ENCODE data around the gene ALPK1.
"Not testable (repeated sequence)": the region's sequence is repeated elsewhere in the genome, so short reads cannot be mapped to it uniquely, and the experiment has no call there.

Gene ALPK1

DNA sequence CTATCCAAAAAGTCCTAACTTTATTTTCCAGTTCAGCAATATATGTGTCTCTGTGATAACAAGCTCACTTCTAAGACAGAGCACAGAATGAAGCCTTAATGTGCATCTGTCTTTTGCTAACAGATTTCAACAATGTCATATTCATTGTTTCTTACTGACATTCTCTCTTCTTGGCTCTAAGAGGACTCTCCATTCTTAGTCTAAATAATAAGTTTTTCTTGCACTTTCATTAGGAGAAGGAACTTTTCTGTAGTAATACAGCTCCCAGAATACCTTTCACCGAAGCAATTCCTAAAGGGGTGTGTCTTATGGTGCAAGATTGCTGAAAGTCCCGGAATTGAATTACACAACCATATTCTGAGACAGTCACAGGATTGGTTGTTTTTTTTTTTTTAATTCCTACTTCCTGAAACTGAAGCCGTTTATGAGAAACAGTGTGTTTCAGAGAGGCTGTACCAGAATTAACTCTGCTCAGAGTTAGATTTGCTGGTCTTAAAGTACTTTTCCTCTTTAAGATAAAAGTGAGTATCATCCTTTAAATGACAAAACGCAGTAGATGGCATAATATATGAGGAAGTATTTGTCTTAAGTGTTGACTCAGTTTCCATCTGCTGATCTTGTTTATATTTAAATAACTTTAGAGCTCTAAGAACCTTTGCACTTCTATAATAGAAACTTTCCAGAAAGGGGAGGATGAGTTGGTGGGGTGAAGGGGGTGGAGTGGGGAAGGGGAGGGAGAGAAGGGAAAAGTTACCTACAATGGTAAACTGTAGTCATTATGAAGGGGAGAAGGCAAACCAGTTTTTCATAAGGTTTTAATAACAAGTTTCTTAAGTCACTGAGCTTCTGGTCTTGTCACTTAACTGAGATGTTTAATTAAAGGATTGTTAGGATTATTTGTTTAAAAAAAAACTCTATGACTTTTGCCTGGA lies at the start of gene ALPK1:
Gene ALPK1 (plus strand): TSS at position 421 of the 932 bp plus-strand sequence.
- DNase-seq (ENCODE audit: low read depth): peak; percentile 79

DNA sequence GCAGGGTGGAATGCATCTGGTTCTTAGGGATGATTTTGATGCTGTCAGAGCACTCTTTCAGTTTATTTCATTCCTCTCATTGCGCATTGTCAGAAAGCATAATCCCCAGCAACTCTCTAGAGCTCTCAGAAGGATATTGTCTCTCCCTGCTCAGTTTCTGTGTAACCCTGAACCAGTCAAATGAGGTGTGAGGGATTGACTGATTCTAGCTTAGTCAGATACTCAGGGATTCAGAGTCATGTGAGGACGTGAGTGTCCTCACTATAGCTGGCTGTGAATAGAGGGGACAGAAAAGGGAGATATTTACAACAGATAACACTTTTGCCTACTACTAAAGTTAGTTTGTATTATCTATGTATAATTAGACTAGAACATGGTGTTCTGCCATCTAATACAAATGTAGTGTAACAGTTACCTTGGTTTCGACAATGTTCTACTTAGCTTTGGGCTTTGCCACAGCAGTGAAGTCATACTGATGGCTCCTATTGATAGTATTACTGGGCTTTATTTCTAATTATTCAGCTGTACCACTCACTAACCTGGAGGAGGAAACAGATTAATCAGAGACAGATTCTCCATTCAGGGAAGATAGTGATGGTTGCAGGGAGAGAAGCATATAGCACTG lies 46.0 kb upstream of the ALPK1 start:
- DNase-seq (ENCODE audit: low read depth): no peak

DNA sequence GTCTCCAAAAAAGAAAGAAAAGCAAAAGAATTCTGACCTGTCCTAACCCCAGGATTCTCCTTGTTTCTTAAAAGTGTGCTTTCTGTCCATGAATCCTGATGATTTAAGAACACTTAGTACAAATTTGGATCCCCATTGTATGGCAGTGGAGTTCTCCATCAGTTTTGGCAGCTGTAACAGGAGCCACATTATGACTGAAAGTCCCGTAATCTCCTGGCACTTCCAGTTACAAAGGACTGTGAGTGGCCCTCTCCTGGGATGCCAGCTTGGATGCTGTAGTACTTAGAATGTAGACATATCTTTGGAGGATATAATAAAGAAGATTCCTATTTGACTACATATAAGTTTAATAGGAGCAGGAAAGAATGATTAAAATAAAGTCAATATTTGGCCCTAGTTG lies 44.9 kb upstream of the ALPK1 start:
- no peak for DNase-seq (ENCODE audit: low read depth)

DNA sequence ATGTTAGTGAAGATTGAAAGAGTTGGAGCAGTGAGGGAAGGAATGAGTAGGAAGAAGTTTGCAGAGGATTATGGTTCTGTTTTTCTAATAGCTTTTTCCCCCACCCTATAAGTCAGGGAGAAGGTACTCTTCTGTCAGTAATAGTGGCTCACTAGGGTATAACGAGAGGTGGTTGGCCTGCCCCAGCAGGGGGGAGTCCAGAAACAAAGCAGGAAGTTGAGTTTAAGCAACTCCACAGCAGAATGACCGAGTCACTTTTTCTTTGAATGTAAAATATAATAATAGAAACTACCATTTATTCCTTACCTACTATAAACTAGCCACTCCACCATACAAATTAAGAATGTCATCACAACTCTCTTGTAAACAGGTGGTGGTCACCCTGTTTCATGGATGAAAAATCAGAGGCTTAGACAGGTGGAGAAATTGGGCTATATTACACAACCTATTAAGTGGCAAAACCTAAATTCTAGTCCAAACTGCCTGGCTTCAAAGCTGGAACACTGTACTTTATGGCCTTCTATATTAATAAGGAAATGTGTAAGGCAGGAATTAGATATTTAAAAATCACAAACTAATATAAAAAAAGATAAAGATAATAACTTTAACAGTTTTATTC lies 43.7 kb upstream of the ALPK1 start:
- no peak for DNase-seq (ENCODE audit: low read depth)

DNA sequence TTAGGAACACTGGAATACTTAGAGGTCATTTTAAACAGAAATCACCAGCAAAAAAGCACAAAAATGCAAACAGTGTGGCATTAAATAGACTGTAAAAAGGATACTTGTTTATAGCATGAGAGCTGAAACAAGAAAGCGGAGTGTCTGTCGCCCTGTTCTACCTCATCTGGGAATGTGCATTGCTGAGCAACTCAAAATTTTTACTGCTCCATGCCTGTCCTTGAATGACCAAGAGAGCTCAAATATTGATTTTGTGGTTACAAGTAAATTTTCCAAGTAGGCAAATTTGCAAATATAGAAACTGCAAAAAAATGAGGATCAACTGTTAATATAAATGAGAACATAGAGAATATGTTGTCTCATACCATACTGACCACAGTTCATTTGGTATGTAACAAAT lies 40.1 kb upstream of the ALPK1 start:
- DNase-seq (ENCODE audit: low read depth): no peak

DNA sequence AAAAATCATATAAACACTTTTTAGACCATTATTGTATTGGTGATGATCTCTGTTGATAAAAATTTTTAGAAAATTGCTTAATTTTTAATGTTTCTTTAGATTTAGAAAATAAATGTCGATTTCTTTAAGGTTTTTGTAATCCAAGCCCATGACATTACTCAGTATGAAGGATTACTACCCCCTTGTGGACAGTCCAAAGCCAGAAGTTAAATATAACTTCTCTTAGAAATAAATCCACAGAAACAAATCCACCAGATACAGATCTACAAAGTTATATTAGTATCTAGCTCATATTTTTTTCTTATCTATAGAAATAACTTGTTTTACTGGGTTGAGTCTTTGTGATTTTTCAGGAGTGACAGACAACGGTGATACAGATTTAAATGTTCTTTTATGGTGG lies 30.3 kb upstream of the ALPK1 start:
- DNase-seq (ENCODE audit: low read depth): no peak

DNA sequence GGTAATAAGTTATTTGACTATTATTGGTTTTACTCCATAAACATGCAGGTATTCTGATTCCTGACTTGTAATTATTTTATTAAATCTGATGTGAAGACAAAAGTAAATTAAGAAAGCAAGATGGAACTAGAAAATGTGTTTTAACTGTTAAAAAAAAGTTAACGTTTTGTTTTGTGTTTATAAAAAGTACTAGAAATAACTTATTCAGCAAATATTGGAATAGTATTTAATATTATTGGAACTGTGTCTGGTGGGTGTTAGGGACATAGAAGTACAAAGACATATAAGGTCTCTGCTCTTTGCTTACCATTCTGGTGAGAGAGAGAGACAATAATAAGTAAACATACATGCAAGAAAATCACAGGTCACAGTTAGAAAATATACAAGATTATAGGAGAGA lies 27.1 kb upstream of the ALPK1 start:
- DNase-seq (ENCODE audit: low read depth): no peak

DNA sequence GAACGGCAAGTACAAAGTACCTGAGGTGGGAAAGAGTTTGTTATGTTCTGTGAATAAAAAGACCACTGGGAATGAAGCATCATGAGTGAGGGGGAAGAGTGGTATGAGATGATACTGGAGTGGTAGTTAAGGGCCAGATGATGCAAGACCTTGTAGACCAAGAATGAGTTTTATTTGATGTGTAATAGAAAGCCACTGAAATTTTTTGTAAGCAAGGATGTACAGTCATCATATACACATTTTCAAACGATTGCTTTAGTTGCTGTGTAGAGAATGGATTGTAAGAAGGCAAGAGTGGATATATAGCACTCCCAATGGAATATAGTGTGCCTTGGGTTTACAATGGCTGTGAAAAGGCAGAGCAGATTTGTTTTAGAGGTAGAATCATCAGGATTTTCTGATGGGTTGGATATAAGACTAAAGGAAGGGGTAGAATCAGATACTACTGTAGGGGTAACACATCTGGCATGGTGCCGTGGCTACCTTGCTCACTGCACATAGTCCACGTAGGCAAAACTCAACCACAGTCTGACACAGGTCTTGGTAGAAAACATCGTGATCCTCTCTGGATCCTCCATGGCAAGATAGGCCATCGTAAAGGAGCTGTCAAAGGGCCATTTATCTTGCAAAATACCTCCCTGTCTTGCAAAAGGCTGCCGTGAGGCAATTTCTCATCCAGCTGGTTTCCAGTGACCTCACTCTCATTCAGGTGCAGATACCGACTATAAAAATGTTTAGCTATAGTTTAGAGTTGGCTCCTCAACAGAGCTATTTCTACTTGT lies 26.3 kb upstream of the ALPK1 start:
- DNase-seq (ENCODE audit: low read depth): no peak

DNA sequence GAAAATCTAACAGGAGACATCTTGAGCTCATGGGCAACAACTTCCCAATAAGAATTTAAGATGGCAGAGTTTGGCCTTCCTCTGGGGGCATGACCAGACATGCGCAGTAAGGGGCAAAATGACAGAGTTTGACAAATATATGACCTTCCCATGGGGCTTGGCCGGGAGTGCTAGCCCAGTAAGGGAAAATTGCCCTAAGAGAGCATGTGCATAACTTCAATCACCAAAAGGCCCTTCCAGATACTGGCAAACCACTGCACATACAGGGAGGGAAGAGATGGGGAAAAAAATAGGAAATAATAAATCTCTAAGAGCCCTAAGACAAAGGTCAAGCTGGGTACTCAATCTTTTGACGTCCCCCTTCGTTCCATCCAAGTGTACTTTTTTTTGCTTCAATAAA lies 24.9 kb upstream of the ALPK1 start:
- DNase-seq (ENCODE audit: low read depth): no peak

DNA sequence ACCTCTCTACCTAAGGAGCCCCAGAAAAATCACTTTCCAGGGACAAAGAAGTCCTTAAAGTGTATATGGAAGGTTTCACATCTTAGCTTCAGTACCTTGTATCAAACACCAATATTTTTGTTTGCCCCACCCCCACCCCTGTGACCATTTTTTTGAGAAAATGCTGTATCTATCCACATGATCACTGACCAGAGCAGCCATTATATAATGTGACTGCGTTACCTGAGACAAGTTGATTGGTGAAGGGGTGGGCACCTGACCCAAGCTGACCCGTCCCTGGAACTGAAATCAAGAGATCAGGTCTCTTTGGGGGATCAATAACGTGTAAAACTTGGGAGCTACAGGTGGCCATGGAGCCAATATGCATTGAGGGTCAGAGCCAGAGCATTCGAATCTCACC lies 22.2 kb upstream of the ALPK1 start:
- DNase-seq (ENCODE audit: low read depth): no peak

DNA sequence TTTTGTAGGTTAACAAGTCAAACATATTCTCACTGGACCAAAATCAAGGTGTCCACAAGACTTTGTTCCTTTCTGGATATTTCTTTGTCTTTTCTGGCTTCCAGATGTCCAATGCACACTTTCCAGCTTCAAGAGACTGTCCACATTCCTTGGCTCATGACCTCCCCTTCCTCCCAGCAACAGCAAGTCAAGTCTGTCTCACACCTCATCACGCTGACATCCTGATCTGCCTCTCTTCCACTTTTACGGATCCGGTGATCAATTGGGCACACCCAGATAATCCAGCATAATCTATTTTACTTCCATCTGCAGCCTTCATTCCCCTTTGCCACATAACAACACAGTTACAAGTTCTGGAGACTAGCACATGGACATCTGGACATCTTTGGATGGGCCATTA lies 21.1 kb upstream of the ALPK1 start:
- no peak for DNase-seq (ENCODE audit: low read depth)

DNA sequence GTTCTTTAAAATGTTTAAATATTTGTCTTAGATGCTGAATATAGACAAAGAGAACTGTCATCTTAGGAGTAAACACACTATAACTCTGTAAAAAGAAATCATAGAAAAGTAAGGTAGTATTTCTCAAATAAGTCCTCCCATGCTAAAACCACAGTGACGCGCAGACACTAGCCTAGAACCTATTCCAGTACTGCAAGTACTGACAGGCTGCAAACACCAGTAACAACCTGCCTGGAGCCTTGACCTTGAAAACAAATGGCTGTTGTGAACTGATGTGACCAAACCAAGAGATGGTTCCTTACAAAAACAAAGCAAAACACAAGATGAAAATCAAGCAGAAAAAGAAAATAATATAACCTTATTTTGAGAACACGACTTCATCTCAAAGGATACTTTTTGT lies 19.9 kb upstream of the ALPK1 start:
- DNase-seq (ENCODE audit: low read depth): no peak

DNA sequence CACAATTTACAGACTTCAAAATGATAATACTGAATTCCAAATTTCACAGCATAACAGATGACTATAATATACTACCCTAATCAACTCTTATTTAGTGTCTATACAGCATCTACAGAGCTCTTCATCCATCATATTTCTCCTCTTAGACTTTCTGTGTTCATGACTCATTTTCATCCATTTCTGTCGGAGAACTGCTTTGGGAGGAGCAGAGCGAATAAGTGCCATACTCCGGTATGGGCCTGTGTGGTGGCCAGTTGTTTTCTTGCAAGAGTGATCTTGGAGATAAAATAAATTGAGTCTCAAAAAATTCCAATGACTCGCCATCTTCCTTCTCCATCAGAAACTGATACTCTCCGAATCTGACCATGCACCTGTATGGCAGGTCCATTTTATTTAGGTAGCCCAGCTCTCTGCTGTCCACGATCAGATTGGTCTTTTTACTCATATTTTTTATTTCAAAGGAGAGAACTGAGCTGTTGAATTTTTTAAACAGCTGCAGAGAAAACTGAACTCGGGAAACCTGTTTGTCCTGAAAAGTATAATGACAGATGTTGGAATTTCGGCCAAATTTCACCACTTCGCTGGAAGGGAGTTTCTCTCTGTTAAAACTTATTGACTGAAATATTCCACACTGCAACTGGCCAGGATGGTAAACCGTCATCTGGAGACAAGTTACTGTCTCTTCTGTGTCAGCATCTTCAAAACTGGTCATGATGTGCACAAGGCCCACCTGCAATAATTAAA lies 19.3 kb upstream of the ALPK1 start:
- DNase-seq (ENCODE audit: low read depth): no peak

DNA sequence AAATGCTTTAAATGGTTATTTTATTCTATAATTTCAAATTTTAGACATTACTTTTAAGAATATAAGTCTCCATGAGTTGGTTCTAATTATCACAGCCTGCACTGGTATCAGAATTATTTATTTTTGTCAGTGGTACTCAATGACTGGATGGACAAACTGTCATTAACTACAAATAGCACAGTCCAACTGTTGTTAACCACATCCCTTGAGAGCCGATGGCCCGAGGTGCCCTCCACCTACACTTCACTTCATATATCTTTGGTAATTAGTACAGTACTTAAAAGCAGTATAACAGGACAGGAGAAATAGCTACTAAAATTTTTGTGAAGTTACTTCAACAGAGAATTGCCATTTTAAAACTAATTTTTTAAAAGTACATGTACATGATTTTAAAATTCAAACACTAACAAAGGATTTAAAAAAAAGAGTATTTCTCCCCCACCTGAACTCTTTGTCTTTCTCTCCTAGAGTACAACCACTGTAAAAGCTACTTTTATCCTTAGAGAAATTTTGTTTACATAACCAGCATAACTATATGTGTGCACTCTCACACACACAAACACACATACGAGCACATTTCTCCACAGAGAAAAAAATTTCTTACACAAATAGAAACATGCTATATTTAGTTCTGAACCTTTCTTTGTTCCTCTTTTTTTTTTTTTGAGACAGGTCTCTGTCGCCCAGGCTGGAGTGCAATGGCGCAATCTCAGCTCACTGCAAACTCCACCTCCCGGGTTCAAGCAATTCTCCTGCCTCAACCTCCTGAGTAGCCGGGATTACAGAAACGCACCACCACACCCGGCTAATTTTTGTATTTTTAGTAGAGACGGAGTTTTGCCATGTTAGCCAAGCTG lies 17.9 kb upstream of the ALPK1 start:
- DNase-seq (ENCODE audit: low read depth): no peak

DNA sequence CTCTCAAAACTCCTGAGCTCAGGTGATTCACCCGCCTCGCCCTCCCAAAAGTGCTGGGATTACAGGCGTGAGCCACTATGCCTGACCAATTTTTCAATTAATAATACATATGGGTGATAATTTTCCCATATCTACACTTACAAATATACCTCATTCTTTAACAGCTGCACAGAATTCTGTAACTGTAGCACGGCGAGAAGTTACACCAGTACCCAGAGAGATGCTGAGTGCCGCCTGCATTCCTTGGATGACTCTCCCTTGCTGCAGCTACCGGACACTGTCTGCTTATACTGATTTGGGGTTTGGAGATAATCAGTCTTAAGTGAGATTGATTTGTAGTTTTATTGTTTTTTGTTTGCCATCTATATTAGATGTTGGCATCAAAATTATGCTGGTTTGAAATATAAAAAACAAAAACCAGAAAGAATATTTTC lies 17.3 kb upstream of the ALPK1 start:
- no peak for DNase-seq (ENCODE audit: low read depth)

DNA sequence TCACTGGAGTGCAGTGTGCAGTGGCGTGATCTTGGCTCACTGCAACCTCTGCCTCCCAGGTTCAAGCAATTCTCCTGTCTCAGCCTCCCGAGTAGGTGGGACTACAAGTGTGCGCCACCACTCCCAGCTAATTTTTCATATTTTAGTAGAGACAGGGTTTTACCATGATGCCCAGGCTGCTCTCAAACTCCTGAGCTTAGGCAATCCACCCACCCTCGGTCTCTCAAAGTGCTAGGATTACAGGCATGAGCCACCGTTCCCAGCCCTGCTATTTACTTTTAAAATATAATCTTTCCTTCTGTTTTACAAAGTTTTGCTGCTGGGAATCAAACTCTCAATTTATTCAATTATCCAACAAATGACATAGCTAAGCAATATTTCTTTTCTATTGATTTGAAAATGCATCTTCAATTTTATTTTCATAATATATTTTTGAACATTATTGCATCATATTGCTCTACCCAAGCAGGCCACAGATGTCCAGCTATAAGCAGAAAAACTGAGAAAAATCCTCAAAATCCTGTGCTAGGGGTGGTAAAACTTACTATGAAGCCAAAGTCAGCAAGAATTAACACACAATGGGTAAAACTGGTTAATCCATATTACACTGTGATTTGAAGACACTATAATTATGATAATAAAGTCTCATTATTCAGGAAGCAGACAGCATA lies 16.6 kb upstream of the ALPK1 start:
- DNase-seq (ENCODE audit: low read depth): no peak

DNA sequence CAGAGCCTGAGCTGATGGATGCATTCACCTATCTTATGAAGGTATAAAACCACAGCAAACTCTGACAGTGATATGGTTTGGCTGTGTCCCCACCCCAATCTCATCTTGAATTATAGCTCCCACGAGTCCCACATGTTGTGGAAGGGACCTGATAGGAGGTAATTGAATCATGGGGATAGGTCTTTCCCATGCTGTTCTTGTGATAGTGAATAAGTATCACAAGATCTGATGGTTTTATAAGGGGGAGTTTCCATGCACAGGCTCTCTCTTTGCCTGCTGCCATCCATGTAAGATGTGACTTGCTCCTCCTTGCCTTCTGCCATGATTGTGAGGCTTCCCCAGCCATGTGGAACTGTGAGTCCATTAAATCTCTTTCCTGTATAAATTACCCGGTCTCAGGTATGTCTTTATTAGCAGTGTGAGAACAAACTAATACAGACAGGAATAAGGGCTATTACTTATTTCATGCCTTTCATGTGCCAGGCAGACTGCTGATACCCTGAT lies 15.2 kb upstream of the ALPK1 start:
- not testable (repeated sequence) for DNase-seq (ENCODE audit: low read depth)

DNA sequence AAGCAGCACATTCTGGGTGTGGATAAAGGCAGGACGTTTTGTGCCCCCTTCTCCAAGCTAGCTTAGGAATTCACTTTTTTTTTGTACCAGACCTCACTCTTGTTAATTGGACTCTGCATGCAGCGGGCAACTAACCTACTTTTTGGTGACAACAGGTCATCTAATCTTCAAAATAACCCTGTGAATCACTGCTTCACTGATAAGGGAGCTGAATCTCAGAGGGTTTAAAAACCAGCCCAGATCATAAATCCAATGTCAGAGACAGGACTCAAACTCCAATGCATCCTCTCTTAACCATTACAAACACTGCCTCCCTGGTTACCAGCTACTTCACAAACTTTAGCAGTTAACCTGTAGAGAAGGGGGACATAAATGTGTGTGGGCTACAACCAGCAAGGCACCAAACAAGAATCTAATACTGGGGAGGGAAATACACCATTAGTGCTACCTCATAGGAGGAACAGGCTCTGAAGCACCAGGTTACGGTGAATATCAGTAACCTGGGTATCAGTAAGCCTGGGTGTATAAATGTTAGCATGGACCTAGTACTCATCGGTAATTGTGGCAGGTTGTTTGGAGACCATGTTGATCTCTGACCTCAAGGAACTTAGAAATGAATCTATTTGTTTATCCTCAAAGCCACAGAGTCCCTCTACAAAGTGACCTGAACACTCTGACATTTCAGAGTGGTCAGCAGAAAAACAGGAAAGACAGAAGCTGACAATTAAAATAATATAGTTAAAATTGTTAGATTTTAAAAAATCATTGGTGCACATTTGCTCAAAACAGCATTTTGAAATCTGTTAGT lies 14.1 kb upstream of the ALPK1 start:
- DNase-seq (ENCODE audit: low read depth): no peak

DNA sequence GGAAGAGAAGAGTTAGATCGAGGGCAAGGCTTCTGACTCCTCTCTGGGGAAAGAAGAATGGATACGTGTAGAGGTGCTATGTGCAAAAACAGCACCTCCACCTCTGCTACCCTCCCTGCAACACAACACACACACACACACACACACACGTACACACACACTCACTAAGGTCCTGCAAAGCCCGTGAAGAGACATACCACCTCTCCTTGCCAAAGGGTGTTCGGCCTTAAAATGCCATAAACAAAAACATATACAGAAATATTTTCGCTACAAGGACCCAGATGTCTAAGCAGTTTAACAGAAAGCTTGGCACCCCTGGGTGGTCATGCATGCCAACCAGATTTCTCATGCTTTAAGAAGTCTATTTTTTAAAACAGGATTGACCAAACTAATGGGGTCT lies 13.0 kb upstream of the ALPK1 start:
- DNase-seq (ENCODE audit: low read depth): no peak

Data from HS-27A (cell line).